WI38 (cell line): ENCODE data around the gene KRT1.

Source experiments
- H3K4me3 ChIP-seq: 2 replicates; pipeline ENCODE4 v1.5.1; 2011; ENCODE audit warnings: low read depth, mild to moderate bottlenecking, control low read depth, low read length
- CTCF ChIP-seq: IDR thresholded peaks from 2 replicates; pipeline ENCODE4 v1.5.1; 2012; ENCODE audit warnings: low read depth, mild to moderate bottlenecking, control low read depth, low read length

KRT1 gene

DNA sequence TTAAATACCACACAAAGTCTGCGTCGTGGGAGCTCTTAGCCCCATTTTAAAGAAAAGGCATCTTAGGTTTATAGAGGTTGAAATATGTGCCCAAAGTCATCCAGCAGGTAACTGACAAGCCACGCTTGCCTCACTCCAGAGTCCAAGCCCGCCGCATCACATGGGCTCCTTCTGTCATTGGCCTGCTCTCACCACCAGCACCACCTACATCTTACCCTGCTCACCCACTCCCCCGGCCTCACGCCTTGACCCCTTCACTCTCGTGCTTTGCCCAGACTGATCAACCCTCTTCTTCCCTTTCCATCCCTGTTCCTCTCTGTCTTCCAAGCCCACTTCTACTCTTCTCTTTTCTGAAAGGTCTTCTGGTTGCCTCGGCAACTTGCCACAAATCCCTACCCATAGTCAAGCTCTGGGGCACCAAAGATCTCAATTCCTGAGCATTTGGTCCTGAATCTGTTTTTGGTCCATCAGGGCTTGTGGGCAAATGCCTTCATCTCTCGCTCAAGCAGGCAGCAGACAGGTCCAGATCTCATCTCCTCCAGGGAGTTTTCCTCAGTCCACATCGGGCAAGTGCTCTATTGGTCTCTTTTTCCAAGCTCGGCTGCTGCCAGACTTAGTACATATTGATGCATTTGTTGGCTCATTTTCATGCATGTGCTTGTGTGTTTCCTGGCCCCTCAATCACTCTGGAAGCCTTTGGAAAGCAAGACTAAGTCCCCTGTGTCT is 3.5 kb upstream of the KRT1 start:
- TF ChIP-seq CTCF, result no peak
- H3K4me3 ChIP-seq, result no peak overlapping the region

DNA sequence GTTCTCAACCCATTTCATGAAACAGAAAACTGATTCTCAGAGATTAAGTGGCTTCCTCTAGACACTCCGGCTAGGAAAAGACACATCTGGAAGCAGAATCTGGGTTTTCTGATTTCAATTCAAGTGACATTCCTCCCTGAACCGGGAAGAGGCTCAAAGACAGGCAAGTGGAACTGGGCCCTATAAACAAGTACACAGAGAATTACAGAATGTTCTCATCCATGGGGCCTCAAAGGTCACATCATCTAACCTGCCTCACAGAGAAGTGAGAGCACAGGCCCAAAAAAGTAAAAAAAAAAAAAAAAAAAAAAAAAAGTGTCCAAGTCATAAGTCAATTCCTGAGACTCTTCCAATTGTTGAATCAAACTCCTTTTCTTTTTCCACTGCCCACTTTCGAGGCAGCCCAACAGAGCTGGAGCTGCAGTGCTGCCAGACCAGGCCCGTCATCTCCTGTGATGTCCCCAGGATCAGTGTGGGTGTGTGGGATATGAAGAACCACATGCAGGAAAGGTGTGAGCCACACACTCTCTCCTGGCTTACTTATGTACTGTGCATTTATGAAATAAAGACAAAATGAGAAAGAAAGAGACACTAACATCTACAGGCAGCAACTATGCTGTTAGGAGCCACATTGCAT is 2.8 kb upstream of the KRT1 start:
- no peak overlapping the region for H3K4me3 ChIP-seq
- no peak for TF ChIP-seq CTCF

DNA sequence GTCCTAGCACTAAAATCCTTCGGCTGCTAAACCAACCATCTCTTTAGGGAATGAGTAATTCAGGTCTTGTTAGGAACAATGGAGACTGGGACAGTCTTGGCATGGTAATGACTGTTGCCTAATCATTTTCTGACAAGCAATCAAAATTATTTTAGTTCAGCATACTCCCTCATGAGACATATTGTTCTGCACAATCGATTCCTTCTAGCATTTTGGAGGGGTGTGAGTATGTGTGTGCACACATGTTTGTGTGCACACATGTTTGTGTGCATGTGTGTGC is 2.1 kb upstream of the KRT1 start:
- no peak for TF ChIP-seq CTCF
- H3K4me3 ChIP-seq, result no peak overlapping the region

DNA sequence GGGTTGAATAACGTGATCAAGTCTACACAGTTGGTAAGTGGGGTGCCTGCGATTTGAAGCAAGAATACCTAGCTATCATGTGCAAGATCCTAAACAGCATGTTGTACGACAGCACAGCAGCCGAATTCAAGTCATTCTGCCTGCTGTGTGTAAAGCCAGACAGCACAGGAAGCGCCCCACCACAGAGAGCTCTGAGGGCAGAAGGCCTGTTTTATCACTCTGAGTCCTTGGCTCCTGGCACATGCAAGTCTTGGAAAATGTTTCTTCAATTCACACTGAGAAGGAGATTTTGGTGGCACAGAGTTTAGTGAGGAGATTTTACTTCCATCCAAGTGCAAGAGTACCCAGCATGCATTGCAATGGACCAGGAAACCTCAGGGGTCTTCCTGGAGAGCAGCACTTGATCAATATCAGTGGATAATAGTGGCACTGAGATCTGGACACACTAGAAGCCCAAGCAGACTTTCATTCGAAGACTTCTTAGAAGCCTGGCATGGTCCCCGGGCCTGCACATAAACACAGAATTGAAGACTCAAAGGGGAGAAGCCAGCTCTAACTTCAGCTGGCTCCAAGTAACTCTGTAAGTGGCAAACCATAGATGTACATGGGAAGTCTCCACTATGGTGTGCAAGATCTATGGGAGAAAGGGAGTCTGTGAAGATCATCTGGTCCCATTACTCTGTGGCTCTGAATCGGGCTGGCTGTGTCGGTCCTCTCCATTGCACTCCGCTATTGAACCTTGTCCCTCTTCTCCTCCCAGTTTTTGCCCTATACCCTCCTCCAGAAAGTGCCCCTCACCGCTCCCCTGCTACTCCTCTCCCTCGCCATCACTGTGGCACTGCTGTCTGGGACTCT is 1.5 kb upstream of the KRT1 start:
- no peak for TF ChIP-seq CTCF
- H3K4me3 ChIP-seq, result no peak overlapping the region

DNA sequence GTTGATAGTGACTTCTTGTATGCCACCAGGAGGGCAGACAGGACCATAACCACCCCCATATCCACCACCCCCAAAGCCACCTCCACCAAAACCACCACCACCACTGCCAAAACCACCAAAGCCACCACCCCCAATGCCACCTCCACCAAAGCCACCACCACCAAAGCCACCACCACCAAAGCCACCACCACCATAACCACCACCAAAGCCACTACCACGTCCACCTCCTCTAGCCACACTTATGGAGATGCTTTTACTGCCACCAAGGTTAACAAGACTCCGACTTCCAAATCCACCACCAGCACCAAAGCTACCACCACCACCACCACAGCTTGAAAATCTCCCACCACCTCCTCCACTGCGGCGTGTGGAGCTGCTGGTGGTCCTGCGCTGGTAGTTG is 332 bp downstream of the KRT1 start:
- no peak overlapping the region for H3K4me3 ChIP-seq
- no peak for TF ChIP-seq CTCF

DNA sequence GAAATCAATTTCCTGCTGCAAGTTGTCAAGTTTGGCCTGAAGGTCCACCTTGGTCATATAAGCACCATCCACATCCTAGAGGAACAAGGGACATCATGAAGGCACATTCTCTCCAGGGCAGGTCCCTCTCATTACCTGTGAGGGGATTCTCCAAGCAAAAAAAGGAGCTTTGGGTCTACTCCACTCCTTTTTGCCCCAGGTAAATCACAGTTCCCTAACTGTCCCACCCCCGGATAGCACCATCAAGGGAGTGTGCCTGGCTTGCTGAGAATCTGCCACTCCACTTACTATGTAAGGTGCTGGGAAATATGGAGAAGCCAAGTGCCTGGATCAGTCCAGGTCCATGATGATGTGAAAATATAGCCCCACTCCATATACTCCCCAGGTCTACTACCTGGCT is 2.5 kb downstream of the KRT1 start:
- H3K4me3 ChIP-seq, result no peak overlapping the region
- no peak for TF ChIP-seq CTCF

DNA sequence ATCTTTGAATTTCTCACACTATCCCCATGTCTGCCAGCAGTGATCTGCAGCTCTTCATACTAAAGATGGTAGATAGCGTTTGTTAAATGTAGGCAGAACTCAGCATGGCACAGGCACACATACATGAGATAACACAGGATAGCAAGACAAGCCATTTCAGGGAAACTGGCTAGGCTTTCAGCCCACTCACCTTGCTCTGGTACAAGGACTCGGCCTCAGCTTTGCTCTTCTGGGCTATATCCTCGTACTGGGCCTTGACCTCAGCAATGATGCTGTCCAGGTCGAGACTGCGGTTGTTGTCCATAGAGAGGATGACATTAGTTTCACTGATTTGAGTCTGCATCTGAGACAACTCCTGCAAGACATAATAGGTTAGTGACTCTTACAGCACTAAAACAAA is 3.1 kb downstream of the KRT1 start:
- TF ChIP-seq CTCF, result no peak
- no peak overlapping the region for H3K4me3 ChIP-seq
